GM19035 (cell line): Measurements from ENCODE around the gene PRDX5.

Experiments used
- ATAC-seq: cut with Tn5 transposase; IDR thresholded peaks from one replicate; pipeline ENCODE4 v1.9.1; 2021; ENCODE audit not compliant: unreplicated experiment

Gene PRDX5

DNA sequence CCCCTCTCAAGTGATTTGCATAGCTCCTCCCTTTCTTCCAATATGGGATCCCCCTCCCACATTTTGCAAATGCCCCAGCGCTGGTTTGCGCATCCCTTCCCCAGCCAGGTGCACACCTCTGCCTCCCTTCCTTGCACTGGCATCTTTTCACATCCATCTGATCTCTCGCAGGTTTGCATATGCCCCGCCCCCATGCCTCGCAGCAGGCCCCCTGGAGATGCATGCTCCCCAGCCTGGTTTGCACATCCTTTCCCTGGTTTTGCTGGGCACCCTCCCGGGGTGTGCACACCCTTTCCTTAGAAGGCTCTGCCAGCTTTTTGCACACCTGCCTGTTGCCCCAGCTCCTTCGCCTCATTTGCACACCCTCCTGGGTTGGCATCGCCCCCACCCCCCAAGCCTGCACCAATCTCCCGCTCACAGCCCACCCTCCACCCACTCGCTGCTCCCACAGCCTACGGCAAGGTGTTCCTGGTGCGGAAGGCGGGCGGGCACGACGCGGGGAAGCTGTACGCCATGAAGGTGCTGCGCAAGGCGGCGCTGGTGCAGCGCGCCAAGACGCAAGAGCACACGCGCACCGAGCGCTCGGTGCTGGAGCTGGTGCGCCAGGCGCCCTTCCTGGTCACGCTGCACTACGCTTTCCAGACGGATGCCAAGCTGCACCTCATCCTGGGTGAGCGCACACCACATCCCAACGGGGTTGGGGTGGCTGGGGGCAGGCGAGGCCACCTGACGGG is 42.0 kb downstream of the PRDX5 start:
- ATAC-seq = no peak

DNA sequence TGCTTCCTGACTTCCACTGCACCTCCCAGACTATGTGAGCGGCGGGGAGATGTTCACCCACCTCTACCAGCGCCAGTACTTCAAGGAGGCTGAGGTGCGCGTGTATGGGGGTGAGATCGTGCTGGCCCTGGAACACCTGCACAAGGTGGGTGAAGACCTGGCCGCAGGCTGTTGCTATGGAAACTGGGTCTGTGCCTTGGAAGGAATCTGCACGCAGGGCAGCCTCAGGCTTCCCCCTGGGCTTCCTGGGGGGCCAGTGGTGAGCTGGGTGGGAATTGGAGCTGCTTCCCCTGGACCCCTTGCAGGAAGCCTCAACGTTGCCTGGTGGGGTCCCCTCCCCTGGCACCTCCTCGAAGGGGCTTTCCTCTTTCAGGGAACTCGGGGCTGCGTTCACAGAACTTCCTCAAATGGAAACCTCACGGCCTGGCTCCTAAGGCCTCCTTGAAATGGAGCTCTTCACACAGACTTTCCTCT is 42.6 kb downstream of the PRDX5 start:
- ATAC-seq = no peak

DNA sequence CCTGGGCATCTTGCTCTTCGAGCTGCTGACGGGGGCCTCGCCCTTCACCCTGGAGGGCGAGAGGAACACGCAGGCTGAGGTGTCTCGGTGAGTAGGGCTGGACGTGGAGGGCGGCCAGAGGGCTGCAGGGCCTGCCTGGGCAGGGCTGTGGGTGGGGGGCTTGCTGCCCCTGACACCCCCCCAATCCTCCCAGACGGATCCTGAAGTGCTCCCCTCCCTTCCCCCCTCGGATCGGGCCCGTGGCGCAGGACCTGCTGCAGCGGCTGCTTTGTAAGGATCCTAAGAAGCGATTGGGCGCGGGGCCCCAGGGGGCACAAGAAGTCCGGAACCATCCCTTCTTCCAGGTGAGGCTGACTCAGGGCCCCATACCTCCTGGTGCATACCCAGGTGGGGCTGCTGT is 43.7 kb downstream of the PRDX5 start:
- no peak for ATAC-seq

- ATAC-seq = no peak
These were observed 44.4 kb downstream of the PRDX5 start for GRCh38 chr11:64362339-64362738.

GRCh38 chr11:64364435-64364834 is 46.5 kb downstream of the PRDX5 start:
- no peak for ATAC-seq

- ATAC-seq = no peak
These were observed 47.0 kb downstream of the PRDX5 start for GRCh38 chr11:64364911-64365310.

- ATAC-seq = no peak
These were observed 48.8 kb downstream of the PRDX5 start for GRCh38 chr11:64366751-64367150.

- ATAC-seq = no peak
These were observed 50.2 kb downstream of the PRDX5 start for GRCh38 chr11:64367931-64368672.

- no peak for ATAC-seq
These were observed 50.8 kb downstream of the PRDX5 start for GRCh38 chr11:64368673-64369074.

DNA sequence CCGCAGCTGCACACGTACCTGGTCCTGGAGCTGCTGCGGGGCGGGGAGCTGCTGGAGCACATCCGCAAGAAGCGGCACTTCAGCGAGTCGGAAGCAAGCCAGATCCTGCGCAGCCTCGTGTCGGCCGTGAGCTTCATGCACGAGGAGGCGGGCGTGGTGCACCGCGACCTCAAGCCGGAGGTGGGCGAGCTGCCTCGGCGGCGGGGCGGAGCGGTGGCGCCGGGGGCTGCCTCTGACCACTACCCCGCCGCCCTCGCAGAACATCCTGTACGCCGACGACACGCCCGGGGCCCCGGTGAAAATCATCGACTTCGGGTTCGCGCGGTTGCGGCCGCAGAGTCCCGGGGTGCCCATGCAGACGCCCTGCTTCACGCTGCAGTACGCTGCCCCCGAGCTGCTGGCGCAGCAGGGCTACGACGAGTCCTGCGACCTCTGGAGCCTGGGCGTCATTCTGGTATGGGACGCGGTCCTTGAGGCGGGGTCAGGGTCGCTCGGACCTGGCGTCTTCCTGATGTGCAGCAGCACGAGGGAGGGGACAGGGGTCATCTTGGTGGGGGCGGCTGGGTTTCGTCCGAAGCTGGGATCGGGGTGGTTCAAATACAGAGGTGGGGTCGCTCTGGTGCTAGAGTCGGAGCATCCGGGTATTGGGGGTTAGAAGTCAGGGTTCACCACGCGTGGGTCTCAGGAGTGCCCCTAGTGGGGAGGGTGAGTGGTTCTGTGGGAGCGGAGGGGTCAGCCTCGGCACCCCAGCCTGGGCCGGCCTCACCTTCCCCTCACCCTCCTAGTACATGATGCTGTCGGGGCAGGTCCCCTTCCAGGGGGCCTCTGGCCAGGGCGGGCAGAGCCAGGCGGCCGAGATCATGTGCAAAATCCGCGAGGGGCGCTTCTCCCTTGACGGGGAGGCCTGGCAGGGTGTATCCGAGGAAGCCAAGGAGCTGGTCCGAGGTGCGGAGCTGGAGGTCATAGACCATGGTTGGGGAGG is 51.8 kb downstream of the PRDX5 start:
- no peak for ATAC-seq

DNA sequence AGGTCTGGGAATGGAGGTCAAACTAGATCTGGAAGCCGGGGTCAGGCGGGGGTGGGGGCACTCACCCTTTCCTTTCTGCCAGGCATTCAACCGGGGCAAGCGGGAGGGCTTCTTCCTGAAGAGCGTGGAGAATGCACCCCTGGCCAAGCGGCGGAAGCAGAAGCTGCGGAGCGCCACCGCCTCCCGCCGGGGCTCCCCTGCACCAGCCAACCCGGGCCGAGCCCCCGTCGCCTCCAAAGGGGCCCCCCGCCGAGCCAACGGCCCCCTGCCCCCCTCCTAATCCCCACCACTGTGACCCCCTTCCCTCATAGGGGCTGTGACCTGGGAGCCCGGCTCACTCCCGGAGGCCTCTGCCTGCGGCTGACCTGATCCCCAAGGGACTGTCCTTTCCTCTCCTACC is 53.3 kb downstream of the PRDX5 start:
- no peak for ATAC-seq
